K562 (cell line): ENCODE results near the gene AMT. TPM values are rescaled to one million over a fixed set of nuclear protein-coding genes. Genes with fewer than 3 reads are reported as not detected.

Experiments used
- ATAC-seq: fragments of 200-7000 bp; cut with Tn5 transposase; 3 replicates; pipeline ENCODE4 v1.9.1; 2020; ENCODE audit warnings: moderate library complexity
- BruUV-seq: library from RNA; stranded (reverse); fragments of 400-500 nt; replicated peaks from 2 replicates; lab custom pipeline; 2021; lab: Mats Ljungman, UMichigan
- CTCF ChIA-PET: fragments of 300-600 bp; formaldehyde crosslinking; extraction: SDS; loops from one replicate; lab custom pipeline; 2021; ENCODE audit warnings: low intra/inter-chr PET ratio; lab: Yijun Ruan, JAX
- POLR2A ChIA-PET: fragments of 300-600, 350-650 bp; sonication (Branson Sonifier 250); formaldehyde crosslinking; extraction: SDS; loops from one replicate; lab custom pipeline; 2021; ENCODE audit warnings: antibody characterized with exemption, inconsistent platforms; lab: Yijun Ruan, JAX
- DNase-seq, 4 experiments: peaks; one replicate each; pipeline versions ENCODE4 v3.0.0 to v3.0.0-alpha.2; 2011 to 2018; ENCODE audit warnings: low spot score in 3 of 4, mixed read lengths in 3 of 4; ENCODE audit errors: extremely low read depth in 1 of 4
- FAIRE-seq: peaks from 2 replicates; lab custom pipeline; 2011; peaks lifted over from hg19 to GRCh38; lab: Jason Lieb, UNC
- H2AFZ ChIP-seq: 2 replicates; pipeline ENCODE4 v1.6.0; 2011; ENCODE audit warnings: low read depth, low read length, control low read depth, inconsistent platforms
- H3K27ac ChIP-seq: fragments of 200-600 bp; 3 replicates; pipeline ENCODE4 v1.8.0; 2011; ENCODE audit warnings: low read depth, mild to moderate bottlenecking, control low read depth, inconsistent platforms, low read length, moderate library complexity, mixed read lengths; ENCODE audit errors: extremely low read depth
- H3K27me3 ChIP-seq, 2 experiments: fragments of 300-600 bp in 1 of 2; 2 replicates in 1 of 2; 3 replicates in 1 of 2; pipeline versions ENCODE4 v1.6.0 to v1.8.0; 2011; ENCODE audit warnings: inconsistent platforms in 2 of 2, low read length in 2 of 2, mild to moderate bottlenecking in 1 of 2, mixed read lengths in 1 of 2, moderate library complexity in 1 of 2; ENCODE audit not compliant: control insufficient read depth in 2 of 2, insufficient read depth in 2 of 2
- H3K36me3 ChIP-seq: fragments of 300-600 bp; 3 replicates; pipeline ENCODE4 v1.8.0; 2011; ENCODE audit warnings: mild to moderate bottlenecking, low read length, inconsistent platforms; ENCODE audit not compliant: control insufficient read depth, insufficient read depth
- H3K4me1 ChIP-seq, 2 experiments: fragments of 200-600 bp in 1 of 2; replicated peaks in 1 of 2; 2 replicates in 1 of 2; 3 replicates in 1 of 2; pipeline versions ENCODE4 v1.5.1 to v1.8.0; 2011; ENCODE audit warnings: inconsistent platforms in 2 of 2, low read length in 2 of 2, mild to moderate bottlenecking in 1 of 2, mixed read lengths in 1 of 2, moderate library complexity in 1 of 2; ENCODE audit not compliant: control insufficient read depth in 2 of 2, insufficient read depth in 2 of 2
- H3K4me2 ChIP-seq: 2 replicates; pipeline ENCODE4 v1.6.1; 2011; ENCODE audit warnings: low read length, control low read depth, inconsistent platforms, mixed read lengths; ENCODE audit not compliant: insufficient read depth
- H3K4me3 ChIP-seq: fragments of 200-600 bp; sonication (generic), shearing (Covaris generic); 2 replicates; pipeline ENCODE4 v1.5.1; 2016; ENCODE audit warnings: control low read depth, inconsistent platforms
- H3K79me2 ChIP-seq: fragments of 200-600 bp; 3 replicates; pipeline ENCODE4 v1.8.0; 2011; ENCODE audit warnings: low read length, inconsistent platforms; ENCODE audit not compliant: control insufficient read depth, insufficient read depth
- H3K9ac ChIP-seq, 2 experiments: 2 replicates each; pipeline versions ENCODE4 v1.6.0 to v1.6.1; 2011; ENCODE audit warnings: low read depth in 2 of 2, low read length in 2 of 2, control low read depth in 1 of 2, inconsistent platforms in 1 of 2, mild to moderate bottlenecking in 1 of 2, mixed read lengths in 1 of 2; ENCODE audit not compliant: insufficient read depth in 1 of 2
- H3K9me1 ChIP-seq: one replicate; pipeline ENCODE4 v1.6.0; 2011; ENCODE audit warnings: inconsistent platforms, mild to moderate bottlenecking, low read length, moderate library complexity; ENCODE audit not compliant: control insufficient read depth, insufficient read depth
- H3K9me3 ChIP-seq: replicated peaks from 2 replicates; pipeline ENCODE4 v1.5.1; 2011; ENCODE audit warnings: low read depth, low read length, inconsistent platforms; ENCODE audit not compliant: control insufficient read depth, insufficient read depth
- H4K20me1 ChIP-seq: replicated peaks from 2 replicates; pipeline ENCODE4 v1.6.1; 2011; ENCODE audit warnings: low read length, inconsistent platforms, mixed read lengths; ENCODE audit not compliant: control insufficient read depth, insufficient read depth
- EHMT2 ChIP-seq: fragments of 450-650 bp; IDR thresholded peaks from 2 replicates; pipeline ENCODE4 v1.6.1; 2018; ENCODE audit warnings: antibody characterized with exemption
- JUN ChIP-seq, 2 experiments: sonication (generic) in 1 of 2; formaldehyde crosslinking in 1 of 2; IDR thresholded peaks; 2 replicates each; pipeline versions ENCODE4 v1.6.1 to v1.8.0; 2012 to 2022; ENCODE audit warnings: borderline replicate concordance in 2 of 2, mild to moderate bottlenecking in 2 of 2, improper control_type of control experiment in 1 of 2, low read depth in 1 of 2, low read length in 1 of 2, missing genetic modification reagents in 1 of 2
- NCOA2 ChIP-seq, 2 experiments: fragments of 450-650 bp; IDR thresholded peaks; 2 replicates each; pipeline ENCODE4 v1.6.1; 2018; ENCODE audit warnings: mild to moderate bottlenecking in 2 of 2, moderate library complexity in 1 of 2; ENCODE audit not compliant: partially characterized antibody in 2 of 2
- RBM25 ChIP-seq: fragments of 200-400 bp; formaldehyde crosslinking; IDR thresholded peaks from 2 replicates; pipeline ENCODE4 v1.6.1; 2018; ENCODE audit warnings: low read length, low read depth, moderate library complexity; ENCODE audit not compliant: severe bottlenecking
- SETDB1 ChIP-seq: IDR thresholded peaks from one replicate; pipeline ENCODE4 v1.6.1; 2012; ENCODE audit warnings: low read length, control low read depth, inconsistent platforms
- SMAD1 ChIP-seq: fragments of 150-350 bp; IDR thresholded peaks from 2 replicates; pipeline ENCODE4 v1.6.1; 2014; ENCODE audit warnings: low read length, low read depth; ENCODE audit not compliant: partially characterized antibody
- ZNF263 ChIP-seq: sonication (generic); formaldehyde crosslinking; IDR thresholded peaks from 2 replicates; pipeline ENCODE4 v1.8.0; 2022; ENCODE audit warnings: mild to moderate bottlenecking, missing genetic modification reagents, borderline replicate concordance
- ZNF324 ChIP-seq: fragments of 250-450 bp; sonication (Bioruptor Pico); IDR thresholded peaks from 2 replicates; pipeline ENCODE4 v1.4.0; 2020; ENCODE audit warnings: mild to moderate bottlenecking
- ZNF398 ChIP-seq: fragments of 250-450 bp; sonication (Bioruptor Pico); IDR thresholded peaks from 2 replicates; pipeline ENCODE4 v1.8.0; 2021; ENCODE audit warnings: moderate library complexity, mild to moderate bottlenecking, inconsistent platforms
- ZNF408 ChIP-seq: fragments of 250-450 bp; sonication (Bioruptor Pico); IDR thresholded peaks from 2 replicates; pipeline ENCODE4 v1.4.0; 2020; ENCODE audit warnings: low read depth, mild to moderate bottlenecking, moderate library complexity
- WGBS: fragments of 100-300 bp; shearing (Covaris generic); methylation state at CpG from one replicate; pipeline ENCODE4 v1.1.6; 2016; ENCODE audit warnings: low coverage, mixed read lengths; ENCODE audit not compliant: insufficient coverage; ENCODE audit errors: missing lambda C conversion rate; 5-methylcytosine and 5-hydroxymethylcytosine counted together
- in situ Hi-C: fragments of 300-500 bp; cut with MboI; formaldehyde crosslinking; loops from 4 replicates; pipeline ENCODE4 v1.15.0; 2018; ENCODE audit warnings: inconsistent platforms, mixed read lengths
- intact Hi-C: fragments of 100-400 bp; cut with micrococcal nuclease; formaldehyde crosslinking; loops from 2 replicates; pipeline ENCODE4 v1.14.2; 2022
- polyA plus RNA-seq, 8 experiments: library from polyadenylated mRNA; depleted of rRNA in 4 of 8; stranded (reverse) in 5 of 8; unstranded in 3 of 8; fragments of >200 nt; fragmentation: Nextera tagmentation in 2 of 8; fragmentation: Illumina TruSeq in 1 of 8; extraction: Ambion mirVana in 2 of 8; extraction: Trizol in 1 of 8; gene quantifications; 2 replicates each; pipeline versions ENCODE4 v1.2.1 to v1.2.3, GENCODE V29; 2011 to 2014; ENCODE audit warnings: inconsistent platforms in 1 of 8, missing spikeins in 1 of 8
- total RNA-seq, 7 experiments: library from RNA; depleted of rRNA in 6 of 7; stranded (reverse); fragments of >200 nt in 6 of 7; fragmentation: Illumina TruSeq in 2 of 7; extraction: Trizol in 2 of 7; gene quantifications; 2 replicates each; pipeline versions ENCODE4 v1.2.1 to v1.2.3, GENCODE V29; 2011 to 2021; ENCODE audit warnings: low replicate concordance in 1 of 7

AMT gene
- total and polyA plus RNA-seq, 9 of the 15 experiments (the other 6 are each of a cell fraction or from before 2014, with no cell fraction given) = 0.14 to 2.1 (median 0.52) TPM

- no TSS peak for BruUV-seq
- CTCF ChIA-PET = no interaction called here
Observed at GRCh38 chr3:49456466-49456865, 34.2 kb upstream of the AMT start.

GRCh38 chr3:49454898-49455681 lies 32.8 kb upstream of the AMT start:
- FAIRE-seq (no peak), DNase-seq (peak in 1 of 4 experiments; percentile 2), ATAC-seq (no peak)
- Histone ChIP-seq H3K79me2 (no peaks in the 10 kb centered on the region), H3K4me1 (no peaks in the 10 kb centered on the region; a peak in 1 of 5 replicates), H3K9me3 (no peaks in the 10 kb centered on the region), H3K4me3 (no peak overlapping the region), H2AFZ (peak overlapping the region; percentile 55), H3K27ac (no peak overlapping the region), H4K20me1 (no peaks in the 10 kb centered on the region), H3K4me2 (no peak overlapping the region), H3K36me3 (no peaks in the 10 kb centered on the region), H3K27me3 (no peaks in the 10 kb centered on the region), H3K9ac (peak overlapping the region in 1 of 2 experiments; percentile 73; a peak in 1 of 4 replicates), H3K9me1 (no peaks in the 10 kb centered on the region)
- in situ Hi-C loops = no loop called here
- ChIA-PET POLR2A (interaction anchor here (1.1 kb wide), 1 partner anchor 290 kb away, joined by 3 read pairs; no protein-coding TSS in a partner anchor), CTCF (interaction anchor here (0.6 kb wide), 1 partner anchor 384 kb away, joined by 3 read pairs; no protein-coding TSS in a partner anchor)
- intact Hi-C loops = loop anchor here (1.0 kb wide), 2 partner anchors 84 to 216 kb away; no protein-coding TSS in a partner anchor
- WGBS = 77% methylated on average over 3 of the region's 3 CpGs
- TF ChIP-seq JUN (IDR thresholded peaks at IDR 0.05; ENCODE audit: borderline replicate concordance, low read depth, low read length) (no peak), JUN (CRISPR knock-in tag; IDR thresholded peaks at IDR 0.05; ENCODE audit: borderline replicate concordance) (no peak), NCOA2 (IDR thresholded peaks at IDR 0.05; ENCODE audit: partially characterized antibody in 2 of 2) (no peak), ZNF408 (CRISPR knock-in tag) (no peak), ZNF398 (CRISPR knock-in tag) (no peak), EHMT2 (no peak), SETDB1 (no peak), SMAD1 (no peak), ZNF324 (CRISPR knock-in tag) (no peak)
- no TSS peak for BruUV-seq

More at GRCh38 chr3:49456466-49456865, 34.2 kb upstream of the AMT start:
- TF ChIP-seq ZNF263 (no peak), RBM25 (peak; percentile 31)
- no peak overlapping the region for H2AFZ ChIP-seq
- H3K27me3 ChIP-seq = no peaks in the 10 kb centered on the region
- H3K9ac ChIP-seq = no peak overlapping the region
- intact Hi-C loops = no loop called here
- H3K4me3 ChIP-seq = no peak overlapping the region
- no peaks in the 10 kb centered on the region for H3K79me2 ChIP-seq
- no peak overlapping the region for H3K27ac ChIP-seq
- H3K9me1 ChIP-seq = no peaks in the 10 kb centered on the region
- POLR2A ChIA-PET = interaction anchor here (0.6 kb wide), 1 partner anchor 9 kb away, joined by 3 read pairs; no protein-coding TSS in a partner anchor
- peaks cover 0 to 2% of the 10 kb centered on the region in 2 experiments; a peak in 3 of 5 replicates for H3K4me1 ChIP-seq
- 86% methylated on average over 3 of the region's 3 CpGs for WGBS
- ATAC-seq (no peak), FAIRE-seq (no peak), DNase-seq (no peak)
- H4K20me1 ChIP-seq = no peaks in the 10 kb centered on the region
- no peak overlapping the region for H3K4me2 ChIP-seq
- in situ Hi-C loops = no loop called here
- no peaks in the 10 kb centered on the region for H3K9me3 ChIP-seq
- H3K36me3 ChIP-seq = no peaks in the 10 kb centered on the region
